Measurements from ENCODE around the gene PIP4P1. TPM values are rescaled to one million over a fixed set of nuclear protein-coding genes. Genes with fewer than 3 reads are reported as not detected.
A peak's percentile ranks its signal among the peaks of the same experiment; 100 is the strongest.

Gene PIP4P1
- total and polyA plus RNA-seq, 2 of the 8 experiments (the other 6 are each of a cell fraction or from before 2014, with no cell fraction given), result 29.5 to 60.0 TPM

DNA sequence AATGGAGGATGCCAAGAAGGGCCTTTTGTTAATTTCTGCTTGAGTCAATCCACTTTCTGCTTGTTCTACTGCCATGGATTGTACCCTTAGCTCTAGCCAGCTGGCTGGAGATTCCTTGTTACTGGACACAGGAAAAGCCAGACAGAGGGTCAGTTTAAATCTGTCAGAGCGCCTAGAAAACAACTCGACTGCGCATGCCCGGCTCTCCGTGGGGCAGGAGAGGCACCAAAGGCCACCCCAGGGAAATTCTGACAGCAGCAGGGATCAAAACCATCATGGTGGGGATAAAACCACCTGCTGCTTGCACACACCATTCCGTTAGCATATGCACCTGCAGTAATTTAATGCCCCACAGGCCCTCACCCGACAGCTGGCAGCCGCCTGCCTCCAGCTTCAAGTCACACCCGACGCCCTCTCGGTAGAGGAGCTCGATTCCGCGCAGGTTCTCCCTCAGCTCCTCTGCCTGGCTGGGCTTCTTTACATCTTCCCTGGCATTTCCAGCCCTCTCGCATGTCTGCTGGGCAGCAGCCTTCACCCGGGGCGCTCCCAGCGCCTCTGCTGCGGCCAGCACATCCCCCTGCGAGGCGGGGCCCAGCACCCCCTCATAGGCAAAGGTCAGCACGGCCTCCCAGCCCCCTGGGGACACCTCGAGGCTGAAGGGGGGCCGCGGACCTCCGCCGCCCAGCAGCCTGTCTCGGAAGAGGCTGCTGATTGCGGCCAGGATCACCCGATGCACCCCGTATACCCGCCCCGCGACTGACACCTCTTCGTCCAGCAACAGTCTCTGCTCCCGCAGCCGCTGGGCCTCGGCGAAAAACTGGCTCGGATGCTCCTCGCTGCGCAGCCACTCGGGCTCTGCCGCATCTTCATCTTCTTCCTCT is 26.3 kb downstream of the PIP4P1 start (continued):
- no peak for TF ChIP-seq CHD7 (IDR thresholded peaks at IDR 0.05; ENCODE audit: insufficient replicate concordance, low read length)
- TF ChIP-seq NANOG (IDR thresholded peaks at IDR 0.05; ENCODE audit: insufficient read depth, low read depth, low read length, poor library complexity, severe bottlenecking), result no peak
- no peak for TF ChIP-seq PHF8 (conservative IDR thresholded peaks at IDR 0.05; ENCODE audit: low read depth, low read length)
- peak; percentile 86 for TF ChIP-seq KDM4A (IDR thresholded peaks at IDR 0.05; ENCODE audit: low read depth, low read length, severe bottlenecking)
- TF ChIP-seq ASH2L (IDR thresholded peaks at IDR 0.05; ENCODE audit: low read length), result peak; percentile 34
